Measurements from ENCODE around the gene NEU3.
"Not testable (repeated sequence)": the region's sequence is repeated elsewhere in the genome, so short reads cannot be mapped to it uniquely, and the experiment has no call there.

NEU3 gene

DNA sequence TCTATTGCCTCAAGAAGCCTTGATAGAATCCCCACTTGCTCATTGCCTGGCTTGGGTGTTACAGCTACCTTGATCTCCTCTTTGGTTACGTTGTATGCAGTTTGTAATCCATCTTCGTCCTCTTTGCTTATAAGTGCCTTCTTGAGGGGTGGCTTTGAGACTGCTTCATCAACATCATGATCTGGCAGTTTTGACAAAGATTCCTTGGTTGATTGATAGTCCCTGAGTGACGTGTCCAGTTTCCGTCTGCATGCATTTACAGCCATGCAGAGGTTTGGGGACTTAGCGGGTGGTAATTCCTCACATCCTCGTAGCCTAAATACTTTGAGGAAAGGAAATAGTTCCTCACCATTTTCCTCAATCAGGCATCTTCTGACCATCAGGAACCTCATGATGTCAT is 23.1 kb downstream of the NEU3 start:
- H3K4me1 Mint-ChIP-seq: no peaks in the 10 kb centered on the region
- H3K27ac Mint-ChIP-seq: no peak overlapping the region
- ATAC-seq: no peak
- H3K27me3 Mint-ChIP-seq: no peaks in the 10 kb centered on the region
- no peaks in the 10 kb centered on the region for H3K9me3 Mint-ChIP-seq
- no peak overlapping the region for H3K4me3 Mint-ChIP-seq
- H3K36me3 Mint-ChIP-seq: peaks cover 61% of the 10 kb centered on the region

DNA sequence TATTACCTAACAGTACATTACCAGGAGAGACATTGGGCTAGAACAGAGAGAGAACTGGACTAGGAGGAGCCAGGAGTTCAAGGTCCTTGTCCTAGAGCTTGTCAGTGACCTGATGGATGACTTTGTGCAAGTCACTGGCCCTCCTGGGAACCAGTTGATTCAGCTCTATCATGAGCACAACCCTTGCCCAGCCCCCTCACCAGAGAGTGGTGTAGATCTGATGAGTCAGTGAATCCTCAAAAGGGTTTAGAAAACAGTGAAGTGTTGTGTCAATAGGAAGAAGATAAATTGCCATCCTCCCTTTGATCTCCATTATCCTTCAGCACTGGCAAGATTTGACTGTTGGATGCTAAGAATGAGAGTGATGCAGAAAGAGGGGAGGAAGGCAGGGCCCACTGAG is 24.3 kb downstream of the NEU3 start:
- Mint-ChIP-seq H3K9me3 (no peaks in the 10 kb centered on the region), H3K4me1 (no peaks in the 10 kb centered on the region), H3K27me3 (no peaks in the 10 kb centered on the region), H3K36me3 (peaks cover 51% of the 10 kb centered on the region), H3K4me3 (no peak overlapping the region), H3K27ac (no peak overlapping the region)
- ATAC-seq: no peak

DNA sequence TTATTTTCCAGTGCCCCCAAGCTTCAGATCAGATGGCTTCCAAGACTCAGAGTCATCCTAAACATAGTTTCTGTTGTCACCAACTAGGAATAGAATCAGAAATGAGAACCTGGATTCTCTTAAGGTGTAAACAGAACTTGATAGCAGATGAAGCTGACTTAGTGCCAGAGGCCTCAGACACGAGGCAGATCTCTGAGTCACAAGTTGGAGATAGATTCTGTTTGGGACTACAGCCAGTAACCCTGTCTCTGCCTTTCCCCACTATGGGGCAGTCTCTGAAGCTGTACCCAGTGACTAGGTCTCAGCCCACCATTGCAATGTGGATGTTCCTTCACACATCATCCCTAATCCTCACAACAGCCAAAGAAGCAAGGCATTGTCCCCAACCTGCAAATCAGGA is 25.4 kb downstream of the NEU3 start:
- Mint-ChIP-seq H3K4me3 (no peak overlapping the region), H3K27me3 (no peaks in the 10 kb centered on the region), H3K4me1 (no peaks in the 10 kb centered on the region), H3K27ac (no peak overlapping the region), H3K36me3 (peaks cover 52% of the 10 kb centered on the region), H3K9me3 (peaks cover 5% of the 10 kb centered on the region)
- ATAC-seq: no peak

DNA sequence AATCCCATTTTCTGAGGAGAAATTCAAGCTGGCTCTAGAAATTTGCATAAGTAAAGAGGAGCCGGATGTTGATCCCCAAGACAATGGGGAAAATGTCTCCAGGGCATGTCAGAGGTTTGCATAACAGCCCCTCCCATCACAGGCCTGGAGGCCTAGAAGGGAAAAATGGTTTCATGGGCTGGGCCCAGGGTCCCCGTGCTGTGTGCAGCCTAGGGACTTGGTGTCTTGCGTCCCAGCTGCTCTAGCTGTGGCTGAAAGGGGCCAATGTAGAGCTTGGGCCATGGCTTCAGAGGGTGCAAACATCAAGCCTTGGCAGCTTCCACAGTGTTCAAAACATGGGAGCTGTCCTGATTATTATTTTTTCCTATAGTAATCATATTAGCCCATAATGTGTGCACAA is 30.5 kb downstream of the NEU3 start:
- H3K27me3 Mint-ChIP-seq, H3K4me3 Mint-ChIP-seq, H3K27ac Mint-ChIP-seq, H3K9me3 Mint-ChIP-seq, ATAC-seq, H3K4me1 Mint-ChIP-seq: not testable (repeated sequence)
- peaks cover 14% of the 10 kb centered on the region for H3K36me3 Mint-ChIP-seq

DNA sequence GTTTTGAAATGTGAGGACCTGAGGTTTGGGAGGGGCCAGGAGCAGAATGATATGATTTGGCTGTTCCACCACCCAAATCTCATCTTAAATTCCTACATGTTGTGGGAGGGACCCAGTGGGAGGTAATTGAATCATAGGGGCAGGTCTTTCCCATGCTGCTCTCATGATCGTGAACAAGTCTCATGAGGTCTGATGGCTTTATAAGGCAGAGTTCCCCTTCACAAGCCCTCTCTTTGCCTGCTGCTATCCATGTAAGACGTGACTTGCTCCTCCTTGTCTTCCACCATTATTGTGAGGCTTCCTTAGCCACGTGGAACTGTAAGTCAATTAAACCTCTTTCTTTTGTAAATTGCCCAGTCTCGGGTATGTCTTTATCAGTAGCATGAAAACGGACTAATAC is 31.6 kb downstream of the NEU3 start:
- H3K36me3 Mint-ChIP-seq: peaks cover 13% of the 10 kb centered on the region
- ATAC-seq, H3K27ac Mint-ChIP-seq, H3K9me3 Mint-ChIP-seq, H3K27me3 Mint-ChIP-seq, H3K4me1 Mint-ChIP-seq, H3K4me3 Mint-ChIP-seq: not testable (repeated sequence)

DNA sequence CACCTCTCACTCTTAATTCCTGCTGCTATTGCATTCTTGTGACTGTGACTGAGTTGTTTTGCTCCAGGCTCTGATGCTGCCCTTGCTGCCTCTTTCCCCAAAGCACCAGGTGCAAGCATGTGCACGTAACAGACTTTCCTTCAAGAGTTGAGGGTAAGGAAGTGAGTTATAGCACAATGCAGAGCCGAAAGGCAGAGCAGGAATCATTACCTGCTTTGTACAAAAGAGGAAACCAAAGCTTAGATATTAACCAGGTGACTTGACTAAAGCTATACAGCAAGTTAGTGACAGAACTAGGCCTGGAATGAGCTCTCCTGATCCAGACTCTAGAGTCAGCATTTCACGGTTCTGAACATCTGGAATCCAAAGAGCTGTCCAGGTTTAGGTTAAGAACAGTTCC is 33.6 kb downstream of the NEU3 start:
- Mint-ChIP-seq H3K9me3 (peaks cover 5% of the 10 kb centered on the region), H3K4me3 (no peak overlapping the region), H3K4me1 (no peaks in the 10 kb centered on the region), H3K27me3 (no peaks in the 10 kb centered on the region), H3K36me3 (peaks cover 9% of the 10 kb centered on the region), H3K27ac (no peak overlapping the region)
- no peak for ATAC-seq

DNA sequence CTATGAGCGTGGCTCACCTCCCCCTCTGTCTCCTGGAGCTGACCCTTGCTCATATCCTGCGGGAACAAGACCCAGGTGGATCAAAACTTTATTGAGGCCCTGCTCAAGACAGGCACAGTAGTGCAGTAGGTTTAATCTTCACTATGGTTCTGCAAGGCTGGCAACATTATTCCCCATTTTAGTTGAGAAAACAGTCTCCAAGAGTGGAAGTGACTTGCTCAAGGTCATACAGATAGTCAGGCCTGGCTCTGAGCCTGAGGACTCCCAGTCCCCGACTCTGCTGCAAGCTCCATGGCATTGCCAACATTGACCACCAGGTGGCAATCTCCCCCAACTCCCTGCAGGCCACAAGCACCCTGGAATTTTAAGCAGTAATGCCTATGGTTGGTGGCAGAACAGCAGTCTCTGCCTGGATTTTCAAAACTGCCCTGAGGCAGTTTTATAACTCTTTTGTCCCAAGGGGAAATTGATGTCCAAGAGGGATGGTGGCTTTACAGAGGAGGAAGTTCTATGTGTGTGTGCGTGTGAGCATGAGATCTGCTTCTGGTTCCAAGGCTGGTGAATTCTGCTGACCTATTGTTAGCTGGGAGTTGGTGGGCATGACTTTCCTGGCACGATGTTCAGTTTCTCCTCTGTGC is 34.1 kb downstream of the NEU3 start:
- Mint-ChIP-seq H3K36me3 (peaks cover 9% of the 10 kb centered on the region), H3K9me3 (peaks cover 5% of the 10 kb centered on the region), H3K27me3 (no peaks in the 10 kb centered on the region), H3K4me1 (no peaks in the 10 kb centered on the region), H3K4me3 (no peak overlapping the region), H3K27ac (no peak overlapping the region)
- ATAC-seq: peak; percentile 81

DNA sequence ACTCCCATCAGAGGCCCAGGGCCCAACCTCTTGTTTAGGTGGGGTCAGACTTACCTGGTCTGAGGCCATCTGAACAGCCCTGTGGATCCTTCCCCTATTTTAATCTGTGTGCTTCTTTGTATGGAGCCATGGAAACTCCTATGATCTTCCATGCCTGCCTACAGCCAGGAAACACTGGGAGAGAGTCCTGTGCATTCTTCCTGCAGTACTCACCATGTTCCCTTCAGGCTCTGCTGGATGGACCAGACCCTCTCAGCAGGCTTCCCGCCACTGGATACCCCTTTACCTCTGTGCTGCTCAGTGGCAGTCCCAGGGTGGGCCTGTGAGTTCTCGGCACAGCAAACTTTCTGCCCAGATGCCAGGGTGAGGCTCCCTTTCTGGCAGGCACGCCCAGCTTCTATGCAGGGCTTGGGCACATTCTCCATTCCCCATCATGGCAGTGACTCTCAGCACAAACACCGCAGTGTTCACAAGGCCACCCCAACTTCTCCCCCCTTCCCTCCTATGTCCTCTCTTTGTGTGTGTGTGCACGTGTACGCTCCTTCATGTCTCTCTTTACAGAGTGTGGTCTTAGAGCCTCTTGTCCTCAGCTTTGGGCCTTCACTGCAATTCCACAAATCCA is 34.8 kb downstream of the NEU3 start:
- no peaks in the 10 kb centered on the region for H3K27me3 Mint-ChIP-seq
- no peak overlapping the region for H3K4me3 Mint-ChIP-seq
- peaks cover 5% of the 10 kb centered on the region for H3K36me3 Mint-ChIP-seq
- no peak overlapping the region for H3K27ac Mint-ChIP-seq
- H3K9me3 Mint-ChIP-seq: peaks cover 3% of the 10 kb centered on the region
- H3K4me1 Mint-ChIP-seq: no peaks in the 10 kb centered on the region
- no peak for ATAC-seq

DNA sequence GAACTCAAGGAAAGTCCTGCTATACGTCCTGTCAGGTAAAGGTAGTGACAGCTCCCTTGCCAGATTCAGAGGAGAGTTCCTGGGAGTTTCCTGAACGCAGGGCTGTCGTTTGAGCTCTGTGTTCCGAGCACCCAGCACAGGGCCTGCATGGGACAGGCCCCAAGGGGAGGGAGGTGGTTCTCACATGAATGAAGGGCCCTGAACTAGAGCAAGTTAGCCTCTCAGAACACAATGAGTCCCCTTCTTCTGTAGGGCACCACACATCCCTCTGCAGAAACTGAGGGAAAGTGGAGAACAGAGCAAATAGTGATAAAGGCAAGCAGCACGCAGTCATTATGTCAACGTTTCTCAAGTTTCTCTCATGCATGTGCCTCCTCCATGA is 35.3 kb downstream of the NEU3 start:
- H3K36me3 Mint-ChIP-seq: no peaks in the 10 kb centered on the region
- no peak for ATAC-seq
- H3K27ac Mint-ChIP-seq: no peak overlapping the region
- H3K27me3 Mint-ChIP-seq: no peaks in the 10 kb centered on the region
- no peak overlapping the region for H3K4me3 Mint-ChIP-seq
- H3K9me3 Mint-ChIP-seq: no peaks in the 10 kb centered on the region
- no peaks in the 10 kb centered on the region for H3K4me1 Mint-ChIP-seq

DNA sequence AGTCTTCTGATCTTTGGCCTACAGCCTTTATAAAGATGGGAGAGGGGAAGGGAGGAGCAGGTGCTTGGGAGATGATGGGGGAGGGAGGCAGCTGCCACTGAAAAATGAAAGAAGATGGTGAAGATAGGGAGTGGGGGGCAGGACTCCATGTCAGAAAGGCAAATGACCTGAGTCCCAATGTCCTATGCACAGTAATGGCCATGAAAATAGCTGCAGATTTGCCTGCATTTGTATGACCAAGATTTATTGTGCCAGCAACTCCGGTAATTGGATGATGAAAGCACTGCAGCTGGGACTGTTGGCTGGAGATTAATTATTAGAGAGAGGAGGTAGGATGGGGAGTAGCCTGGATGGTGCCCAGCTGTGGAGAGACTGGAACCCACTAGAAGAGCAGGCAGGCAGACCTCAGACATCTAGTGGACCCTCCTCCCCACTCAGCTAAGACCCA is 36.1 kb downstream of the NEU3 start:
- Mint-ChIP-seq H3K4me1 (no peaks in the 10 kb centered on the region), H3K9me3 (no peaks in the 10 kb centered on the region), H3K27me3 (no peaks in the 10 kb centered on the region), H3K36me3 (no peaks in the 10 kb centered on the region), H3K4me3 (no peak overlapping the region), H3K27ac (no peak overlapping the region)
- no peak for ATAC-seq

DNA sequence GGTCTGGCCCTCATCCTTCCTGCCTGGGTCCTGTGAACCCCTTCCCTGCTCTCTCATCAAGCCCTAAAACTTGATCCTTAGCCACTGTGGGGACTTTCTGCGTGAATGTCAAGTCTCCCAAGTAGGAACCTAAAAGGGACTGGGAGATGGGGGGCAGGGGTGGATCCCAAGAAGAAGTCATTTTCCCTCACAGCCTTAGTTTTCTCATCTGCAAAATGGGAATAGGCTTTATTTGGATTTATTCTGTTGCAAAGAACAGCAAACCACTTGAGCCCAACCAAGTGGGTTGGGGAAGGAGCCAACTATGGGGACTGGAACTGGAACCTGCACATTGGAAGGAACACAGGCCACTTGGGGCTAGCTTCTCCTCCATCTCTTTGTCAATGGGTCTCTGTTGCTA is 36.8 kb downstream of the NEU3 start:
- Mint-ChIP-seq H3K9me3 (no peaks in the 10 kb centered on the region), H3K4me1 (no peaks in the 10 kb centered on the region), H3K4me3 (no peak overlapping the region), H3K36me3 (no peaks in the 10 kb centered on the region), H3K27me3 (no peaks in the 10 kb centered on the region), H3K27ac (no peak overlapping the region)
- no peak for ATAC-seq

DNA sequence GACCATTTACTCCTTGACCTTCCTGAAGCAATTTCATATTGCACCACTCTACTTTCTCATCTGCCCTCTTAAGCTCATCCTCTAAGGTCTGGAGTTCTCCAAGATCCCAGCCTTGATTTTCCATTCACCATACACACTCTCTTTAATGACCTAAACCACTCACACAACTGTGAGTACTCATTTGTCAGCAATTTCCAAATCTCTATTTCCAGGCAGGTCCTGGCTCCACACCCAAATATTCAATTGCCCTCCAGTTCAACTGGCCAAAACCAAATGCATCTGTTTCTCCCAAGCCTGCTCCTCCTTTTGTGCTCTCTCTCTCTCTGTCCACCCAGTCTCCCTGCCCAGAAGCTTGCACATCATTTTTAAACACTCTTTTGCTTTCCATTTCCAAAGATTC is 39.6 kb downstream of the NEU3 start:
- no peaks in the 10 kb centered on the region for H3K27me3 Mint-ChIP-seq

DNA sequence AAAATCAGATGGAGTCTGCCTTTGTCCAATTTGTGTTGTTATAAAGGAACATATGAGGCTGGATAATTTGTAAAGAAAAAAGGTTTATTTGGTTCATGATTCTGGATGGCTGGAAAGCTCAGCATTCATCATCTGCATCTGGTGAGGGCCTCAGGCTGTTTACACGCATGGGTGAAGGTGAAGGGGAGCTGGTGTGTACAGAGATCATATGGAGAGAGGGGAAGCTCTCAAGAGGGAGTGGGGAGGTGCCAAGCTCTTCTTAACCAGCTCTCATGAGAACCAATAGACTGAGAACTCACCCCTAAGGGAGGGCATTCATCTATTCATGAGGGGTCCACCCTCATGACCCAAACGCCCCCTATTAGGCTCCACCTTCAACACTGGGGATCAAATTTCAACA is 40.0 kb downstream of the NEU3 start:
- H3K27me3 Mint-ChIP-seq: no peaks in the 10 kb centered on the region
- H3K9me3 Mint-ChIP-seq: no peaks in the 10 kb centered on the region
- no peak for ATAC-seq
- no peak overlapping the region for H3K27ac Mint-ChIP-seq
- H3K4me1 Mint-ChIP-seq: no peaks in the 10 kb centered on the region
- no peaks in the 10 kb centered on the region for H3K36me3 Mint-ChIP-seq
- no peak overlapping the region for H3K4me3 Mint-ChIP-seq

More for the DNA sequence above, 39.6 kb downstream of the NEU3 start:
- no peaks in the 10 kb centered on the region for H3K9me3 Mint-ChIP-seq
- H3K27ac Mint-ChIP-seq: no peak overlapping the region
- no peak for ATAC-seq
- H3K4me1 Mint-ChIP-seq: no peaks in the 10 kb centered on the region
- H3K4me3 Mint-ChIP-seq: no peak overlapping the region
- H3K36me3 Mint-ChIP-seq: no peaks in the 10 kb centered on the region

DNA sequence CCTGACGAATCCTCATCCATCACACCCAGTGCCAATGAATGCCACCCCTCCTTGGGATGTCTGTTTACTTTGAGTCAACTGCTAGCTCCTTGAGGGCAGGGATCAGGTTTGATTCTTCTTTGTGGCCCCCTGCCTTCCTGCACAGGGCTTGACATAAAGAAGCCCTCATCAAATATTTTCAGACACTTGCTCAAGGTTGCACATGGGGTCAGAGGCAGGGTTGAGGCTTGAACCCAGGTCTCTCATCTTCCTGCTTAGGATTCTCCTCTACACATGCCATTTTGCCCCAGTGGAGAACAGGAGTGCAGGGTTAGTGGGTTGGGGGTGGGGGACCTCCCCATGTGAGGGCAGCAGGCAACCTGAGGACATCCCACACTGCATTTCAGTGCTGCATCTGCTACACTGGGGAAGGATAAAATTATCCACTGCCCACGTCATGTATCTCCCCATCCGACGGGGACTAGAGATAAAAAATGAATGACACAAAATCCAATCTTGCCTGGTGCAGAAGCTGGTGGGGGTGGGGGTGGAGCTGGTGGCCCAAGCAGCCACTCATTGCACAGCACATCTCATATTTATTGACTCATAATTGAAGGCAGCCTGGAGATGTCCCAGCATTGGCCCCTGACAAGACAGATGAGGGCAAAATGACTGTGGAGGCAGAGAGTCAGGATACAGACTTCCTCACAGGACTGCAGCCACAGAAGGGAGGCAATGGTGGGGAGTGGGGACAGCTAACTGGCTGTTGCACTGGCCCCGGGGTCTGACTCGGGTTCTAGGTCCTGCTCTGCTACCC is 41.3 kb downstream of the NEU3 start:
- Mint-ChIP-seq H3K4me3 (no peak overlapping the region), H3K27me3 (no peaks in the 10 kb centered on the region), H3K4me1 (no peaks in the 10 kb centered on the region), H3K36me3 (no peaks in the 10 kb centered on the region), H3K9me3 (no peaks in the 10 kb centered on the region), H3K27ac (no peak overlapping the region)
- no peak for ATAC-seq

DNA sequence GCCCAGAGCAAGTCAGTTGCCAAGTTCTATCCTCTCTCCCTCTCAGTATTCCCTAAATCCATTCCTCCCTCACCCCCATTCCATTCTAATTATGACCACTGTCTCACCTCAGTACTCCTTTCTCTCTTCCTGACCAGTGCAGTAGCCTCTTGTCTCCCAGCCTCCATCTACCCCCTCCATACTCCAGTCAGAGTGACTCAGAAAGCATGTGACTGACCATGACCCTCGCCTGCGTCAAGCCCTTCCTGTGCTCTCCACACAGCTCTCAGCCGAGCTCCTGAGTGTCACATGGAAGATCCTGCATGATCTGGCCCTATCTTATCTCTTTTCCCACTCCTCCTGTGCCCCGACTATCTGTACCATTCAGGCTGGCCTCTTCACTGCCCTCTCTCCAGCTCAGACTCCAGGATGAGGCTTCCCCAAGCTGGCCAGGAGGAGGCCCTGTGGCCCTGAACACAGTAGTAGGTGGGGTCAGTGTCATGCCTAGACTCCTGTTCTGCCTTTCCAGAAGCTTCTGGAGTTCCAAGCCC is 42.6 kb downstream of the NEU3 start:
- no peak overlapping the region for H3K4me3 Mint-ChIP-seq
- H3K36me3 Mint-ChIP-seq: no peaks in the 10 kb centered on the region
- H3K27ac Mint-ChIP-seq: no peak overlapping the region
- ATAC-seq: no peak
- H3K27me3 Mint-ChIP-seq: no peaks in the 10 kb centered on the region
- no peaks in the 10 kb centered on the region for H3K9me3 Mint-ChIP-seq
- H3K4me1 Mint-ChIP-seq: no peaks in the 10 kb centered on the region

All from stimulated activated memory B cell treated with anti-CD40 and anti-IgM and Interleukin-4, amounts not matched to agents 10 μg/mL and 1 μg/mL and 100 μg/mL, for 72 hours (primary cell).